ENCODE data around the gene TARP.

TARP gene

DNA sequence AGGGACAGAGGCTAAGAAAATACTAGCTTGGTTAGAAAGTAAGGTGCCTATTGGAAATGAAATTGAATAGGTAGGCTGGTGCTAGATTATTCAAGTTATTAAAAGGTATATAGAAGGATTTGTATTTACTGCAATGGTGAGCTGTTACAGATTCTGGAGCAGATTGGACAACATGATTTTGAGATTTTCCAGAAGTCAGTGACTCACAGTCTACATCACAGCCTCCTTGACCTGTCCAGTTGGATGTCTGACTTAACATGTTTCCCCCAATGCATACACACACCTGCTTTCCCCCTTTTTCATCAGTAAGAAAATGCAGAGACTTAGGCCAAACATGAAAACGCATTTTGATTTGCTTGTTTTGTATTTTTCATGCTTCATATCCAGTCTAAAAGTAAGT, 62.0 kb downstream of the TARP start:
- CTCF ChIA-PET, result no interaction called here
- no TSS peak for BruUV-seq (replicated peaks)

More for the DNA sequence above, 62.0 kb downstream of the TARP start:
- H3K14ac ChIP-seq (replicated peaks; ENCODE audit: low read depth, low read length), result no peak overlapping the region
- DNase-seq (no peak), ATAC-seq (ENCODE audit: low read depth) (no peak)
- no peak overlapping the region for H4K5ac ChIP-seq (ENCODE audit: low read depth, low read length)
- no peak for TF ChIP-seq ELK1 (IDR thresholded peaks at IDR 0.05; ENCODE audit: borderline replicate concordance, low read depth, low read length)
- TF ChIP-seq CEBPB (IDR thresholded peaks at IDR 0.05; ENCODE audit: low read depth, low read length), result no peak
- no peak for TF ChIP-seq SMC3 (IDR thresholded peaks at IDR 0.05; ENCODE audit: low read depth, low read length)
- no peak for TF ChIP-seq MAZ (IDR thresholded peaks at IDR 0.05; ENCODE audit: borderline replicate concordance, low read depth, low read length)
- no peak for TF ChIP-seq POLR2A (IDR thresholded peaks at IDR 0.05; ENCODE audit: low read depth, low read length)
- TF ChIP-seq RFX5 (IDR thresholded peaks at IDR 0.05; ENCODE audit: low read depth, low read length), result no peak
- TF ChIP-seq RCOR1 (IDR thresholded peaks at IDR 0.05; ENCODE audit: insufficient replicate concordance, low read length), result no peak
- TF ChIP-seq FOS (IDR thresholded peaks at IDR 0.05; ENCODE audit: low read depth, low read length), result no peak
- no peak for TF ChIP-seq MAFK (IDR thresholded peaks at IDR 0.05; ENCODE audit: low read depth, low read length)
- TF ChIP-seq, protein P1, sequence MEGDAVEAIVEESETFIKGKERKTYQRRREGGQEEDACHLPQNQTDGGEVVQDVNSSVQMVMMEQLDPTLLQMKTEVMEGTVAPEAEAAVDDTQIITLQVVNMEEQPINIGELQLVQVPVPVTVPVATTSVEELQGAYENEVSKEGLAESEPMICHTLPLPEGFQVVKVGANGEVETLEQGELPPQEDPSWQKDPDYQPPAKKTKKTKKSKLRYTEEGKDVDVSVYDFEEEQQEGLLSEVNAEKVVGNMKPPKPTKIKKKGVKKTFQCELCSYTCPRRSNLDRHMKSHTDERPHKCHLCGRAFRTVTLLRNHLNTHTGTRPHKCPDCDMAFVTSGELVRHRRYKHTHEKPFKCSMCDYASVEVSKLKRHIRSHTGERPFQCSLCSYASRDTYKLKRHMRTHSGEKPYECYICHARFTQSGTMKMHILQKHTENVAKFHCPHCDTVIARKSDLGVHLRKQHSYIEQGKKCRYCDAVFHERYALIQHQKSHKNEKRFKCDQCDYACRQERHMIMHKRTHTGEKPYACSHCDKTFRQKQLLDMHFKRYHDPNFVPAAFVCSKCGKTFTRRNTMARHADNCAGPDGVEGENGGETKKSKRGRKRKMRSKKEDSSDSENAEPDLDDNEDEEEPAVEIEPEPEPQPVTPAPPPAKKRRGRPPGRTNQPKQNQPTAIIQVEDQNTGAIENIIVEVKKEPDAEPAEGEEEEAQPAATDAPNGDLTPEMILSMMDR (conservative IDR thresholded peaks at IDR 0.05; ENCODE audit: low read depth, low read length), result no peak
- no peak for TF ChIP-seq NFE2L2 (IDR thresholded peaks at IDR 0.05; ENCODE audit: low read depth, low read length)
- TF ChIP-seq MXI1 (IDR thresholded peaks at IDR 0.05; ENCODE audit: borderline replicate concordance, low read depth, low read length), result no peak
- no peak for TF ChIP-seq RAD21 (IDR thresholded peaks at IDR 0.05; ENCODE audit: low read length)
- no peak for TF ChIP-seq CHD1 (IDR thresholded peaks at IDR 0.05; ENCODE audit: low read depth, low read length)
- TF ChIP-seq BHLHE40 (IDR thresholded peaks at IDR 0.05; ENCODE audit: low read depth, low read length), result no peak
- no CpG with 5 or more reads among the region's 1 CpG for WGBS, 2 experiments (ENCODE audit: extremely low coverage in 2 of 2, insufficient read length in 1 of 2)
- H3K9ac ChIP-seq (ENCODE audit: low read depth, low read length), result no peak overlapping the region
- no peak overlapping the region for H2AFZ ChIP-seq (replicated peaks; ENCODE audit: low read length, poor library complexity)
- no peaks in the 10 kb centered on the region; the same call in 1 of the 2 replicates for H4K20me1 ChIP-seq (ENCODE audit: insufficient read depth, low read length)
- no peak overlapping the region for H2BK20ac ChIP-seq (ENCODE audit: low read depth, low read length)
- H3K36me3 ChIP-seq (ENCODE audit: control insufficient read depth, insufficient read depth, low read length), result peaks cover 8% of the 10 kb centered on the region
- intact Hi-C loops (cut with micrococcal nuclease) (no loop called here), in situ Hi-C loops (cut with MboI; ENCODE audit: low sequenced_read_pairs) (no loop called here), dilution Hi-C loops (cut with HindIII; ENCODE audit: low sequenced_read_pairs, unreplicated experiment) (no loop called here)
- no peak overlapping the region for H2BK15ac ChIP-seq (ENCODE audit: low read depth, low read length)
- H3K18ac ChIP-seq (ENCODE audit: low read depth, low read length), result no peak overlapping the region
- no peak overlapping the region for H3K4me2 ChIP-seq (ENCODE audit: low read depth, low read length)
- no peak overlapping the region for H3K23ac ChIP-seq (ENCODE audit: low read depth, low read length)
- H2AK9ac ChIP-seq (replicated peaks; ENCODE audit: low read depth, low read length, poor library complexity), result no peak overlapping the region
- H3K56ac ChIP-seq (ENCODE audit: extremely low read depth, insufficient read depth, low read length), result no peak overlapping the region
- H2AK5ac ChIP-seq (ENCODE audit: low read depth, low read length), result no peak overlapping the region
- peak overlapping the region; percentile 3 for H2BK5ac ChIP-seq (ENCODE audit: low read depth, low read length, poor library complexity, severe bottlenecking)
- no peak overlapping the region for H4K8ac ChIP-seq (ENCODE audit: low read depth in 2 of 2, low read length in 2 of 2)
- H3K27ac ChIP-seq (ENCODE audit: insufficient read depth, low read length), result no peak overlapping the region
- H3K4ac ChIP-seq (ENCODE audit: low read depth, low read length), result no peak overlapping the region
- no peak overlapping the region for H3K4me3 ChIP-seq (ENCODE audit: insufficient read depth, low read depth, low read length)
- H3K27me3 ChIP-seq (ENCODE audit: control insufficient read depth, insufficient read depth, low read length), result no peaks in the 10 kb centered on the region
- no peak overlapping the region for H4K91ac ChIP-seq (ENCODE audit: insufficient read depth, low read depth, low read length)
- POLR2A ChIA-PET (ENCODE audit: unreplicated experiment), result no interaction called here
- H3K4me1 ChIP-seq (ENCODE audit: control insufficient read depth, insufficient read depth, low read length), result peaks cover 3% of the 10 kb centered on the region; the same call in 1 of the 2 replicates
- peaks cover 6% of the 10 kb centered on the region for H3K9me1 ChIP-seq (ENCODE audit: insufficient read depth, low read length)
- peaks cover 12 to 20% of the 10 kb centered on the region in 2 experiments; a peak in 3 of 4 replicates for H3K79me1 ChIP-seq (ENCODE audit: low read depth in 1 of 2, low read length in 2 of 2)
- no peak overlapping the region for H2BK120ac ChIP-seq (ENCODE audit: low read depth, low read length)
- H3K9me3 ChIP-seq (ENCODE audit: control insufficient read depth, insufficient read depth, low read length), result no peaks in the 10 kb centered on the region
